HuH-7 (cell line): ENCODE measurements around the gene PSMD7.

Experiments used
- DNase-seq: peaks from one replicate; pipeline ENCODE4 v3.0.0; 2011; ENCODE audit warnings: low spot score

Gene PSMD7

DNA sequence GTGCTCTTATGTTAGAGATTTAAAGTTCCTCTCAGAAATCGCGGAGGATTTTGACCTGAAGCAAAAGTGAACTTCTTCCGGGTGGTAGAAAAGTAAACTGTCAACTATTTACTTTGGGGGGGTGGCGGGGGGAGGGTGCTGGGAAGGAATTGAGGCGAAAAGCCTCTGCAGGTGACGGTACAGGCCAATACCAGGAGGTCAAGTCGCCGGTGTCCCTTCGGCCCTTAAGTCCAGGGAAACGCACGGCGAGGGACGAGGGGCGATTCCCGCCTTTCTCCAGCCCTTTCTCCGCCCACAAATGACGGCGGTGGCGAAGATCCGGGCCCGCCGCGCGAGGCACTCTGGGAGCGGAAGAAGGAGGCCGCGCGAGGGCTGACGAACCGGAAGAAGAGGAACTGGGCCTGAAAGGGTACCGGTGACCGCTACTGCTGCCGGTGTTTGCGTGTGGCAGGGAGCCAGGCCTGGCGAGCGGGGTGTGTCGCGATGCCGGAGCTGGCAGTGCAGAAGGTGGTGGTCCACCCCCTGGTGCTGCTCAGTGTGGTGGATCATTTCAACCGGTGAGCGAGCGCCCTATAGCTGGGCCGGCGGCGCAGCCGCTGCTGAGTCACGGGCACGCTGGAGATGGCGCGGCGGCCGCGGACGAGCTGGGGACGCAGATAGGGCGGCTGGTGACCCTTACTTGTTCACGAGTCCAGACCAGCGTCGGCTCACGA, at the start of gene PSMD7:
PSMD7 (plus strand) TSS at position 383 of the 713 bp plus-strand sequence; CDS start at position 484, 101 bp downstream.
- peak; percentile 89 for DNase-seq

DNA sequence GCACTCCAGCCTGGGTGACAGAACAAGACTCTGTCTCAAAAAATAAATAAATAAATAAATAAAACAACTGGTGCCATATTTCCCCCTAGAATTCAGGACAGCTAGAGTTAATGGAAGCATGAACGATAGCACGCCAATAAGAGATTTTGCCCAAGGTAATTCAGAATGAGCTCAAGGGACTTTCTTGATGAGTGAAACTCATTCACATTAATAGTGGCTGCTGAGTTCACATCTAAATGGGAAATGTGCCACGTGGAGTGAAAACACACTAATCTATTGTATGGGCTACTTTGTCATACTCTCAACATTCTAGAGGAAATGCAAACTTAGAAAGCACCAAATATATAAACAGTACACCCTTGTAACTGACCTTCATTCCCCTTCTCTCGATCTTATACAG, 47.4 kb upstream of the PSMD7 start:
- no peak for DNase-seq

DNA sequence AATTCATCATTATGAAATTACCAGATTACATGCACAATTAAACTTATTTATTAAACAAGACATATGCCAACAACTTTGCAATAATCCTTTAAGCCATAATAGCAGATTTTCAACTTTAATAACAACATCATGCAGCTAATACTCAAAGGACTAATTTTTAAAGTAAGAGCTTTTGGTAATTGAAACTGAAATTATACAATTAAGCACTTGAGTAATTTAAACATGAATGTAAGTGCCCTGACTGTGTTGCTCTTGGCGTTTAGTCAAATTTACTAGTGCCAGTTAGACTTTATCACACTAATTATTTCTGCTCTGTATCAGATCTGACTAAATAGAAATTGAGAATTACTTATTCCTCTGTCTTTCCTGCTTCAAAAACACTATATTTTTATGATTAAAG, 46.8 kb upstream of the PSMD7 start:
- DNase-seq = no peak

DNA sequence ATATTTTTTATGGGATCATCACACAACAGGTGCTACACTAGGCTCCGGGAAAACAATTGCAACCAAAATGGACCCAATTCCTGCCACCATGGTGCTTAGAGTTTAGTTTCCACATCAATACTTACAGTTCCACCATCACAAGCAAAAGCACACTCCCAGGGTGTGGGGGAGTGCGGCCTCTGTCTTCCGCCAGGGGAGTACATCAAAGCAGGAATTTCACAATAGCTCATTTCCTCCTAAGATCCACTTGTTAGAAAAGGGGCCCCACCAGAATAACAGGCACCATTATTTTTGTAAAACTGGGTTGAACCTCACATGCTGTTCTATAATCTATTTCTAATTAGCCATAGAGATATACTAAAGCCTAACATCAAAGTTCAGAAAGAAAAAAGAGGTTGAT, 44.3 kb upstream of the PSMD7 start:
- DNase-seq = peak; percentile 16

DNA sequence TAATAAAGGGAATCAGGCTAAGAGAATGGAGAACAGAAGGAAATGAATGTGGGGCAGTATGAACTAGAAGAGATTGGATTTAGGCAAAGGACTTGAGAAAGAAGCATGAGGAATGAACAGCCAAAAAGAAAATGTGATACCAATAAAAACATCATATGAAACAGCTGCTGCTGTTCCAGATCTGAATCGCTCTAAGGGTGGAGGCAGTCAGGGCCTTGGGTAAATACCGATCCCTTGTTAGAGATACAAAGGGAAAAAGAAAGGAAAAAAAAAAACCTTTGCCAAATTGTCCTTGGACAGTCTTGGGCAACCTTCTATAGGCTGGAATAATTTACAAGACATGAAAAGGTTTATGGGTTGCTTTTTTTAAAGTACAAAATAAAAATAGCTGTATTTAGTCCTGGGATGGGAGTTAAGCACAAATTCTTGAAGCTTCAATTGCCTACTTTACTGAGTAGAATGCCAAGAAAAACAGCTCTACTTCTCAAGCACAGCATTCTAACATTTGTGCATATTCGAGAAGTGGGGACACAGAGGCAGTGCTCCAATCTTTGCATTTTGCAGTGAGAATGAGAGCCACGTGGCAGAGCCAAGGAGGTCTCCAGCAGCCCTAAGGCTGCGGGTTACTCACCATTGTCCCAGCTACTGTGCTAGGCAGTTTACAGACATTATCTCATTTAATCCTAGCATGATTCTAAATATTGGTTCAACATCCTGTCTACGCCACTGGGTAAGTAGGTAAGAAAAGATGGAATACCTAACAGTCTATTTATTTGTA, 43.3 kb upstream of the PSMD7 start:
- DNase-seq = no peak

DNA sequence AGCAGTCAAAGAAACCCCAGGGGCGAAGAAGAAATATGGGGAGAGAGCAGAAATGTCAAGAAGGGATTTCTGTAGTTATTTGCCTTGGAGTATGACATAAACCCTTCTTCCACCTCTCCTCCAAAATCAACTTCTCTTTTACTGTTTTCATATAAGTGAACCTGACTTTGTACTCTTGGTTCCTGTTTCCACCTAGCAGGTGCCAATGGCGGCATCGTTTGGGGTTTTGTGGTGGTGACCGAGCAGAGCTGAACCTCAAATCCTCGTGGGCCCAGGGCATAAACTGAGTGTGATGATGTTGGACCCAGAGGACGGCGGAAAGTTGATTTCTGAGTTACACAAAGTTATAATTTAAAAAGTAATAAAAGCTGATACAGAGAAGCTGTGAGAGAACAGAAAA, 39.6 kb upstream of the PSMD7 start:
- no peak for DNase-seq

DNA sequence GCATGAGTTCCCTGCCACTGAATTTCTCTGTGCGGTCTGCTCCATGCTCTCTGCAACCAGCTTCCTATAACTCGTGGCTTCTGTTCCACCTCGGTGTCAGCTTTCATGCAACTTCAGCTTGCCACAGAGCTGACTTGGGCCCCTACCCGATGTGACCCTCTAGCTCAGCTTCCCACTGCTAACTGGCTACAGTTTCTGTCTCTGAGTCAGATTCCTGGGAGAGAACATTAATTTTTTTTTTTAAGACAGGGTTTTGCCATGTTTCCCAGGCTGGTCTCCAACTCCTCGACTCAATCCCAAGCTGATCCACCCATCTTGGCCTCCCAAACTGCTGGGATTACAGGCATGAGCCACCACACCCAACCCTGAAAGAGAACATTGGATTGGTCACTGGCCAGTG, 35.5 kb upstream of the PSMD7 start:
- DNase-seq = no peak

DNA sequence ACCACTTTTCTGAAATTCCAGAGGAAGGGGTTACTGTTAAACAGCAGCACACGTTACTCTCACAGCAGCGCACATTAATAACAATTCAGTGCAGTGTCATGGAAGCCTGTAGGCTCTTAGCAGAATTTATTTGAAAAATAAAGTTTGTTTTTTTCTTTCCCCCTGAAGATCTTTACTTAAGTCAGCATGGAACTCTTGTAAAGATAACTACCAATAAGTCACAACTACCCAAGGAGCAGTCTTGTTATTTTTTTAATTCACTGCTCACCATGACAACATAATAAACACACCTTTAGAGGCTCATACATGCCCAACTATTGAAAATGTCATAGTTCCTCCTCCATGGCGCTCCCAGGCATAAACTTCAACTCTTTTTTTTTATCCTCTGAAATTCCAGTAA, 31.8 kb upstream of the PSMD7 start:
- no peak for DNase-seq

DNA sequence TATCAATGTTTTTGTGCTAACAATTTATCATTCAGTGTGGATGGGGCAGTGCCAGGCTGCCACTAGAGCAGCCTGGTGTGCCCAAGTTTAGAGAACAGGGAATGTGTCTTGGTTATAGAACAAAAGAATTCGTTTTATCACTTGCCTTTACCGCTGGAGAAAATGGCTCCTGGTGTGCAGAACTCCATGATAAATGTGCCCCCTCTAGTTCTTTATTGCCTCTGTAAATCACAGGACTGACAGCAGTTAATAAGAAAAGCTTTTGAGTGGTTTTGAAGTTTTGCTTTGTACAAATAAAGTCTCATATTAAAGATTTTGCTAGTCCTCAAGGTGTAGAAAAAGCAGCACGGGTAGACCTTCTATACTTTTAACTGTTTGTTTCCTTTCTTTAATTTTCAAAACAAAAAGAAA, 28.2 kb upstream of the PSMD7 start:
- no peak for DNase-seq

DNA sequence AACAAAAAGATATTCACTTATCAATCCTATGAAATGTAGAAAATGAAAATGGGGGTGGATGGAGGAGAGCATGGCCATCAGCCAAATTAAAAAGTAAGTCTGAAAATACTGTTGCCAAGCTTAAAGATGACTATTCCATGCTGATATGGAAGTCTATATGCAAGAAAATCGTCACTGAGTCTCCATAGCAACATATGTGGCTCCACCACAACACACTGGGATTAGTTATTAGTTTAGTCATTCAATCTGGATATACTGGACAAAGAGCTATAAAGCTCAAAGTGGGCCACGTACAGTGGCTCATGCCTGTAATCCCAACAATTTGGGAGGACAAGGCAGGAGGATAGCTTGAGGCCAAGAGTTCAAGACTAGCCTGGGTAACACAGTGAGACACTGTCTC, 24.7 kb upstream of the PSMD7 start:
- DNase-seq = no peak

DNA sequence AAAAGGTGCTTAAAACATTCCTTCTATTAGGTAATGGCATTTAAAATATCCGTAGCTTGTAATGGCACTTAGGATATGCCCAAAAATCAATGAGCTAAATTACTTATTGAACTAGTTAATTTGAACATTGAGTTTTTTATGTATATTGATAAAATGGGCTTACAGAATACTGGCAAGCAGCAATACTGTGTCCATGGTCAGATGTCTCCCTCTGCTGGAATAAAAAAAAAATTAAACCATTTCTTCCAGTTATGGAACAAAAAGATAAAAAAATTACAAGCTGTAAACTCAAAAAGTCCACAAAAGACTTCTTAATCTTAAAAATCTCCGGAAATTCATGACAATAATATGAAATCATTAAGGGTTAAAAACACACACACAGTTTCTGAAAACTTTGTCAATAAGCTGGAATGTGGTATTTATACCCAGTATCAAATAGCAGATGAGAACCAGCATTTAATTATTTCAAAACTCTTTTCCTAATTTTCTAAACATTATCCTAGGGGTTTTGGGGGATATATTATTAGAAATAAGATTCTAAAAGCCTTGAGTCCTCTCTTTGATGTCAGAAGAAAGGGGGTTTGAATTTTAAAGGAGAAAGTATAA, 21.5 kb upstream of the PSMD7 start:
- no peak for DNase-seq

DNA sequence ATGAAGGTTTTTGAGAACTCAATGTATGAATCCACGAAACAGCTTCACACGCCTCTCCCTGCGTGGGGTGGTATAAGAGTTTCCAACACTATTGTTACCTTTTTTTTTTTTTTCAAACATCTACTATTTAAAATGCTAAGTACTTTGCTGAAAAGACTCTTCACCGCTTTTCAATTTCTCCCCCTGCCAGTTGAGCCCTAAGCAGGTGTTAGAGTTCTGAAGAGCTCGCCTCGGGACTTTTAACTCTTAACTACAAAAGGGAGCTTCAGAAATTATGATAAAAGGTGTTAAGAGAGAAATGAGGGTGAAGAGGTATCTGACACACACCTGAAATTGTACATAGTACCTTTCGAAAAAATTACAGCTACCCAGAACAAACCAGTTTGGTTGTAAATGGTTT, 20.9 kb upstream of the PSMD7 start:
- no peak for DNase-seq

DNA sequence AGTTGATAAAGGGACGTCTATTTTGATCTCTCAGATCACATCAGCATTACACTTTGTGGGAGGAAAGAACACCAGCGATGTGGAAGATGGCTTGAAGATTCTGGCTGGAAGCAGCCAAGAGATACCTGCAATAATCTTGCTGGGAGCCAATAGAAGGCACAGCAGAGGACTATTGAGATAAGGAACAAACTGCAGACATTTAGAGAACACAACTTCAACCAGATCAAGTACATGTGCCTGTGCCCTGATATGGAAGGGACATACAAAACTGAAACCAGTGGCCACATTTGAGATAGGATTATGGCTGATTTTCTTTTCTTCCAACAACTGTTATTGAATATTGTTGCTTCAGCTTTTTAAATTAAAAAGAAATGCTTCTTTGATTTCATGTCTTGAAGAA, 18.6 kb upstream of the PSMD7 start:
- DNase-seq = no peak

DNA sequence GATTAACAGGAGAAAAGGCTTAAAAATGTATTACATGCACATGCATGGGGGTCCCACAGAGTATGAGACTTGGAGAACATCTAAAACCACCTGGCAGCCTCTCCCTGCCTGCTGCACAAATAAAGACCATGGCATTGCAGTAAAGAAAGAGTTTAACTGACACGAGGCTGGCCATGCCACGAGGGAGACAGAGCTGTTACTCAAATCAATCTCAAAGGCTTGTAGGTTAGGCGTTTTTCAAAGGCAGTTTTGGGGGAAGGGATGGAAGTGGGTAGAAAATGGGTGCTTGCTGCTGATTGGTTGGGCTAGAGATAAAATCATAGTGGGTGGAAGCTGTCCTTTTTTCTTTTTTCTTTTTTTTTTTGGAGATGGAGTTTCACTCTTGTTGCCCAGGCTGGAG, 17.3 kb upstream of the PSMD7 start:
- no peak for DNase-seq

DNA sequence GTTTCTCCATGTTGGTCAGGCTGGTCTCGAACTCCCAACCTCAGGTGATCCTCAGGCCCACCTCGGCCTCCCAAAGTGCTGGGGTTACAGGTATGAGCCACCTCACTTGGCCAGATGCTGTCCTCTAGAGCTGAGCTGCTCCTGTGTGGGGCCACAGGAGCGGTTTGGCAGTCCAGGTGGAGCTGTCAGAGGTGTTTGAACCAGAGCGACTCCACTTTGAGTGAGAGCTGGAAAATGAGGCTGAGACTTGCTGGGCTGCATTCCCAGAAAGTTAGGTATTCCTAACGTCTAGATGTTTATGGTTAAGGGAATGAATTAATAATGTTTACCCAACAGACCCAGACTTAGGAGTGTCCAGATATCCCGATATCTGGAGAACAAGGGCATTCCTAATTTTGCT, 16.8 kb upstream of the PSMD7 start:
- no peak for DNase-seq

DNA sequence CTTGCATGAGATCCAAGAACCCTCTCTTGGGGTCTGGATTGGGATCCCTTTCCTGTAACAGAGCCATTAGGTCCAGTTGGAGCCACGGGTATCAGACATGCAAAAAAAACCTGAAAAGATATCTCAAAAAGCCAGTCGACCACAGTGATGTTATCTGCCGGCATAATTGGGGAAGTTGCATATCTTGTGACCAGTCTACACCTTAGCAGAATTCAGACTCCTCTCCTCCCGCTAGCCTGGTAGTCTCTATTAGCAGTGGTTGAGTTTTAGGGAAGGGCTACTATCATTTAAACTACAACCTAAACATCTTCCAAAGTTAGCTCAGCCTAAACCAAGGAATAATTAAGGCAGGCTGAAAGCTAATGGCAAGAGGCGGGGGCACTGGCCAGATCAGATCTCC, 16.2 kb upstream of the PSMD7 start:
- no peak for DNase-seq

DNA sequence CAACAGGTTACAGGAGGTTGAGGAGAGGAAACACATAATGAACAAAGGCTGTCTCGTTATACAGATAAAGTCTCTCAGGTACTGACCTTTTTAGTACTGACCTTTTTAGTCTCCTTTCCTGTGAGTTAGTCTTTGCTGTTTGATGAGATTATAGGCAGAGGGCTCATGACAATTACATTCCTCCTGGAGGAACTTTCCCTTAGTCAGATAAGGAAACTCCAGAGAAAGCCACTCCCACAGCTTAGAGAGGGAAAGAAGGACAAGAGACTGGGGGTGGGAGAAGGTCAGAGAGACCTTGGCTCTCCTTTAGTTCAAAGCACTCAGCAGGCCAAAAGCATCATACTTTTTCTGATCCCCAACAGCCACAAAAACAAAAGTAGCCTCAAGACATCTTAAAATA, 15.3 kb upstream of the PSMD7 start:
- no peak for DNase-seq

DNA sequence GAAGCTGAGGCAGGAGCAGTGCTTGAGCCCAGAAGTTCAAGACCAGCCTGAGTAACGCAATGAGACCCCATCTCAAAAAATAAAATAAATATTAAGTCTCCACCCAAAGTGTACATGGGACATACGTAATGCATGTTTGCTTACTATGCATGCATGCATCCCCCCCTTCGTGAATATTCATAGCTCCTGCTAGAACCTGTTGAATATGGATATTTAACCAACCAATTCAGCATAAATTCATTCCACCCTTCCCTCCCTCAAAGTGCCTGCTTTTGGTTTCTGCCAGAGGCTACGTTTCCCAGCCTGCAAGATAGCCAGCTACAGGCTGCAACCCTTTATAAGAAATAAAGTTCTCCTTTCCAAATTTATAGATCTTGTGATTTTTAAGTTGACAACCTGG, 12.9 kb upstream of the PSMD7 start:
- no peak for DNase-seq

DNA sequence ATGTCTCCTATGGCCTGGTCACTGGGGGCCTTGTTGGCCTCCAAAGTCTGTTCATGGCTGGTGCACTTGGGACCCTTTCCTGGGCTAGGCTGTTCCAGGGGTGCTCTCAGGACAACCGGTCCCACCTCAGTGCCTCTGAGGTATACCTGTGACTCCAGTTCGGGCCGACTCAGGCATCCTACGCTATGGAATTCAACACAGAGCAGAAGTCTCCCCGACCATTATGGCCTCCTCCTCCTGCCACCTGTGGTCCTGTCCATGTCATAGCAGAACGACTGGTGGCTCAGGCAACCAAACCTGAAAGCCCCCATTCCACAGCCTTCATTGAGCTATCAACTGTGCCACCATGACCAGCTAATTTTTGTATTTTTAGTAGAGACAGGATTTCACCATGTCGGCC, 8.5 kb upstream of the PSMD7 start:
- DNase-seq = no peak

DNA sequence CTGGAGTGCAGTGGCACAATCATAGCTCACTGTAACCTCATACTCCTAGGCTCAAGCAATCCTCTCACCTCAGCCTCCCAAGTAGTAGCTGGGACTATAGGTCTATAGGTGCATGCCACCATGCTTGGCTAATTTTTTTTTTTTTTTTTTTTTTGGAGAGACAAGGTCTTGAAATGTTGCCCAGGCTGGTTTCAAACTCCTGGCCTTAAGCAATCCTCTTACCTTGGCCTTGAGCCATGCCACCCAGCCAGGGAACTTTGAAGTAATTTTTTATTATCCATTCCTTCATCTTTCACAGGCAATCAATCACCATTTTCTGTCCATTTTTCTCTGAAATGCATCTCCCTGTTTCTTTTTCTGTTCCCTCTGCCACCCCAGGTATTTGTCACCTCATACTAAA, 6.3 kb upstream of the PSMD7 start:
- no peak for DNase-seq

DNA sequence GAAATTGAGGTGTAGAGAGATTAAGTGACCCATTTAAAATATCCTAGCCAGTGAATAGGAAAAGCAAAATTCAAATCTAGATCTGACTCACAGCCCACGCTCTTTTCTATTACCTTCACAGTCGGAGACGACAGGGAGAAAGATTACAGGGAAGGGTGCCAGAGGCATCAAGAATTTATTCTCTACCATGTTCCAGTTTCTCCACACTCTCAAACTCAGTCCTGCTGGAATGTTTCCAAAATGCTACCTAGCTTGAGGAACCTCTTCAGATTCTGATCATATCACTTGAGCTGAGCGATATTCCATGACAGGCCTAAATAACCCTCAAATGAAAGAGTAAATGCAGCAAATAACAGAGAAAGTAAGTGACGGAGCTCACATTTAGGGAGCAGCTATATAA, 5.4 kb upstream of the PSMD7 start:
- DNase-seq = no peak

DNA sequence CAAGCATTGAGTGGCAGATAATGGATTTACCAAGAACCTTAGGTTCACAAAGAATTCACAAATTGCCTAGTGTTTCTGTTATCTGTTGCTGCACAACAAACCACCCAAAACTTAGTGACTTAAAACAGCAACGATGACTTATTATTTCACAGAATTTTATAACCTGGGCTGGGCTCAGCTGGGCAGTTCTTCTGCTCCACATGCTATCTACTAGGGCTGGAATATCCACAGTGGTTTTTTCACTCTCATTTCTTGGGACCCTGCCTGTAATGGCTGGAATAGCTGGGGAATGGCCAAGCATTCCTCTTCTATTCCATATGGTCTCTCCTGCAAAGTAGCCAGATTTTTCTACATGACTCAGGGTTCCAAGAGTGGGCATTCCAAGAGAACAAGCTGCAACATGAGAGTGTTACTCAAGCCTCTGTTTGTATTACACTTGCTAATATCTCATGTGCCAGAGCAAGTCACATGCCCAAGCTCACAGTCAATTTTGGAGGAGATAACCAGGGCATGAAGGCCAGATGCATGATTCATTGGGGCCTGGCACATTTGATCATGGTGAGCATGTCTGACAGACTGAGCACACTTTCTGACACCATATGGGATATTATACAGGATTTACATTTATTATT, 4.9 kb upstream of the PSMD7 start:
- no peak for DNase-seq

DNA sequence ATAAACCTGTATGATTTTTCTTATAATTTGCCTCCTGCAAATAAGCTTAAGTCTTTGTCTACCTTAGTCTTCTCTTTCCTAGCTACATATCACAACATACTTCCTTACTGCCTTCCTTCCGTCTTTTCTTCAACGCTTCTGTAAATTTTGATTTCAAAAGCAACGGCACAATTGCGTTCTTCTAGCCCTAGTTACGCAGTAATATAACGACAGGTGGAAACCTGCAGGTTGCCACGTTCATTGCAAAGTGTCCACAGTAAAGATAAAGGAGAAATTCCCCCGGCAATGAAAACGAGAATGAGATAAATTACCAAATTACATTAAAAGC, 546 bp upstream of the PSMD7 start:
- no peak for DNase-seq
